Mucosa of descending colon (tissue), 3 donors: ENCODE measurements around the gene MAST1. TPM values are rescaled to one million over a fixed set of nuclear protein-coding genes. Genes with fewer than 3 reads are reported as not detected.

Experiments
- ATAC-seq: fragments of 200-7000 bp; cut with Tn5 transposase; one replicate; pipeline ENCODE4 v1.9.1; 2020; ENCODE audit warnings: mild to moderate bottlenecking, moderate library complexity
- DNase-seq, 3 donors: peaks; one replicate each; pipeline ENCODE4 v3.0.0-alpha.2; 2020
- H3K36me3 ChIP-seq: fragments of 200-600 bp; one replicate; pipeline ENCODE4 v1.8.0; 2021; ENCODE audit warnings: low read depth, mild to moderate bottlenecking
- H3K4me1 ChIP-seq: fragments of 200-600 bp; one replicate; pipeline ENCODE4 v1.8.0; 2021; ENCODE audit warnings: low read depth, mild to moderate bottlenecking
- H3K4me3 ChIP-seq: fragments of 200-600 bp; one replicate; pipeline ENCODE4 v1.8.0; 2021; ENCODE audit warnings: mild to moderate bottlenecking
- H3K9me3 ChIP-seq: fragments of 200-600 bp; one replicate; pipeline ENCODE4 v1.8.0; 2021; ENCODE audit warnings: mild to moderate bottlenecking
- CTCF ChIP-seq: fragments of 200-600 bp; IDR thresholded peaks from one replicate; pipeline ENCODE4 v1.8.0; 2022; ENCODE audit warnings: antibody characterized with exemption, mild to moderate bottlenecking
- intact Hi-C, 2 donors: fragments of 100-400 bp; cut with DNase I in 1 of 2; cut with micrococcal nuclease in 1 of 2; formaldehyde crosslinking; loops; one replicate each; pipeline versions ENCODE4 v1.11.0 to v1.11.1; 2022; cut with DNase I, micrococcal nuclease
- total RNA-seq, 3 donors: library from RNA; stranded (reverse); fragmentation: NEBNext Ultra II Directional in 2 of 3; extraction: Animal tissue kit (Norgen Biotek cat#: 25700) in 2 of 3; gene quantifications; one replicate each; pipeline versions ENCODE4 v1.2.1 to v1.2.4, GENCODE V29; 2021 to 2023
- donor health status: DM: no; HTN: no; CAD: no; lungs with moderate emphysema.
- donor health status: DM: no; HTN: no; CAD: no.
- donor health status: DM: no; HTN: yes; CAD: no.

MAST1 gene
- total RNA-seq, 3 donors from 2014 or later: 0.69 to 4.1 (median 1.2) TPM

GRCh38 chr19:12790628-12791344, 47.5 kb upstream of the MAST1 start:
- ATAC-seq: no peak
- Histone ChIP-seq H3K4me3 (peak overlapping the region; percentile 83), H3K9me3 (no peaks in the 10 kb centered on the region), H3K36me3 (no peaks in the 10 kb centered on the region), H3K4me1 (peaks cover 46% of the 10 kb centered on the region)
- DNase-seq: peak; percentile 46 to 55 (median 47)
- intact Hi-C loops: no loop called here
- no peak for TF ChIP-seq CTCF

GRCh38 chr19:12791345-12792050, 46.8 kb upstream of the MAST1 start, which contains the start of gene JUNB:
Gene JUNB, plus strand, starts transcription at chr19:12791486. Its CDS starts 286 bp downstream, at chr19:12791772.
- Histone ChIP-seq H3K9me3 (no peaks in the 10 kb centered on the region), H3K4me1 (peaks cover 46% of the 10 kb centered on the region), H3K36me3 (no peaks in the 10 kb centered on the region), H3K4me3 (peak within 1 kb of the TSS; percentile 83)
- DNase-seq: peak; percentile 98 to 99 (median 99)
- intact Hi-C loops: no loop called here
- peak; percentile 52 for ATAC-seq
- TF ChIP-seq CTCF: no peak

- no peak for TF ChIP-seq CTCF
- intact Hi-C loops: no loop called here
- DNase-seq: peak; percentile 79 to 92 (median 86)
- Histone ChIP-seq H3K4me3 (peak overlapping the region; percentile 83), H3K9me3 (no peaks in the 10 kb centered on the region), H3K36me3 (no peaks in the 10 kb centered on the region), H3K4me1 (peaks cover 42% of the 10 kb centered on the region)
- ATAC-seq: no peak
Measured at GRCh38 chr19:12792051-12792852, 46.1 kb upstream of the MAST1 start.

GRCh38 chr19:12792853-12793289, 45.4 kb upstream of the MAST1 start:
- DNase-seq (peak; percentile 57 to 67 (median 59)), ATAC-seq (no peak)
- intact Hi-C loops: no loop called here
- H3K4me3 ChIP-seq: peak overlapping the region; percentile 83
- no peak for TF ChIP-seq CTCF
- no peaks in the 10 kb centered on the region for H3K36me3 ChIP-seq
- peaks cover 35% of the 10 kb centered on the region for H3K4me1 ChIP-seq
- H3K9me3 ChIP-seq: no peaks in the 10 kb centered on the region

- DNase-seq (peak; percentile 95 to 96 (median 96)), ATAC-seq (peak; percentile 47)
- intact Hi-C loops: no loop called here
- H3K4me3 ChIP-seq: peak overlapping the region; percentile 83
- no peaks in the 10 kb centered on the region for H3K9me3 ChIP-seq
- no peaks in the 10 kb centered on the region for H3K36me3 ChIP-seq
- peaks cover 29% of the 10 kb centered on the region for H3K4me1 ChIP-seq
- no peak for TF ChIP-seq CTCF
Measured at GRCh38 chr19:12793290-12794195, 44.8 kb upstream of the MAST1 start.
